HepG2 (cell line): ENCODE data around the gene INTS4. TPM values are rescaled to one million over a fixed set of nuclear protein-coding genes. Genes with fewer than 3 reads are reported as not detected.
A peak's percentile ranks its signal among the peaks of the same experiment; 100 is the strongest.

Experiments used
- ARNT2 ChIP-seq: sonication (generic); formaldehyde crosslinking; IDR thresholded peaks from 2 replicates; pipeline ENCODE4 v1.8.0; 2022; ENCODE audit warnings: mild to moderate bottlenecking, low read depth, missing genetic modification reagents, moderate library complexity
- CAMTA2 ChIP-seq: sonication (generic); formaldehyde crosslinking; IDR thresholded peaks from 2 replicates; pipeline ENCODE4 v1.4.0; 2020; ENCODE audit warnings: mild to moderate bottlenecking, missing genetic modification reagents, borderline replicate concordance
- CBFB ChIP-seq: sonication (generic); formaldehyde crosslinking; IDR thresholded peaks from 2 replicates; pipeline ENCODE4 v1.4.0; 2020; ENCODE audit warnings: missing genetic modification reagents
- CCDC6 ChIP-seq: sonication (generic); formaldehyde crosslinking; IDR thresholded peaks from 2 replicates; pipeline ENCODE4 v1.8.1; 2022; ENCODE audit warnings: mild to moderate bottlenecking, missing genetic modification reagents, moderate library complexity
- CHD4 ChIP-seq: fragments of 200-600 bp; sonication (generic); IDR thresholded peaks from 2 replicates; pipeline ENCODE4 v1.7.0; 2017; ENCODE audit warnings: mild to moderate bottlenecking, low read length, borderline replicate concordance
- FOXA1 ChIP-seq, 2 experiments: fragments of 450-650 bp in 1 of 2; sonication (generic) in 1 of 2; formaldehyde crosslinking in 1 of 2; IDR thresholded peaks; 2 replicates each; pipeline versions ENCODE4 v1.4.0 to v1.6.1; 2016 to 2020; ENCODE audit warnings: missing genetic modification reagents in 1 of 2
- GATAD2A ChIP-seq: IDR thresholded peaks from 2 replicates; pipeline ENCODE4 v1.6.1; 2016
- HOXA3 ChIP-seq: sonication (generic); formaldehyde crosslinking; IDR thresholded peaks from 2 replicates; pipeline ENCODE4 v1.5.0; 2020; ENCODE audit warnings: missing genetic modification reagents
- IKZF1 ChIP-seq: fragments of 450-650 bp; IDR thresholded peaks from 2 replicates; pipeline ENCODE4 v1.7.1; 2016
- ISX ChIP-seq: sonication (generic); formaldehyde crosslinking; conservative IDR thresholded peaks from 2 replicates; pipeline ENCODE4 v1.5.0; 2020; ENCODE audit warnings: missing genetic modification reagents
- JUN ChIP-seq: sonication (generic); formaldehyde crosslinking; IDR thresholded peaks from 2 replicates; pipeline ENCODE4 v1.4.0; 2020; ENCODE audit warnings: mild to moderate bottlenecking, missing genetic modification reagents
- KLF11 ChIP-seq: IDR thresholded peaks from 2 replicates; pipeline ENCODE4 v1.6.1; 2016; ENCODE audit warnings: missing compliant biosample characterization
- MEF2D ChIP-seq: sonication (generic); formaldehyde crosslinking; IDR thresholded peaks from 2 replicates; pipeline ENCODE4 v1.5.1; 2020; ENCODE audit warnings: mild to moderate bottlenecking, missing genetic modification reagents
- MZF1 ChIP-seq: sonication (generic); formaldehyde crosslinking; IDR thresholded peaks from 2 replicates; pipeline ENCODE4 v1.8.1; 2023; ENCODE audit warnings: mild to moderate bottlenecking, missing genetic modification reagents, borderline replicate concordance
- NR0B2 ChIP-seq: sonication (generic); formaldehyde crosslinking; IDR thresholded peaks from 2 replicates; pipeline ENCODE4 v1.4.0; 2020; ENCODE audit warnings: mild to moderate bottlenecking, missing genetic modification reagents
- NRL ChIP-seq: sonication (generic); formaldehyde crosslinking; IDR thresholded peaks from 2 replicates; pipeline ENCODE4 v1.5.0; 2020; ENCODE audit warnings: missing genetic modification reagents, mild to moderate bottlenecking, moderate library complexity, borderline replicate concordance
- PRPF4 ChIP-seq: fragments of 200-400 bp; formaldehyde crosslinking; IDR thresholded peaks from 2 replicates; pipeline ENCODE4 v1.6.1; 2016; ENCODE audit warnings: low read length, low read depth; ENCODE audit not compliant: poor library complexity, severe bottlenecking
- SAP130 ChIP-seq: IDR thresholded peaks from 2 replicates; pipeline ENCODE4 v1.6.1; 2016; ENCODE audit warnings: low read depth
- SIN3B ChIP-seq: fragments of 150-350 bp; IDR thresholded peaks from 2 replicates; pipeline ENCODE4 v1.6.1; 2014; ENCODE audit warnings: low read length
- SMAD3 ChIP-seq: sonication (generic); formaldehyde crosslinking; IDR thresholded peaks from 2 replicates; pipeline ENCODE4 v1.4.0; 2020; ENCODE audit warnings: missing genetic modification reagents
- SOX6 ChIP-seq, 2 experiments: fragments of 450-650 bp in 1 of 2; sonication (generic) in 1 of 2; formaldehyde crosslinking in 1 of 2; IDR thresholded peaks; 2 replicates each; pipeline versions ENCODE4 v1.4.0 to v1.6.1; 2017 to 2020; ENCODE audit warnings: antibody characterized with exemption in 1 of 2, mild to moderate bottlenecking in 1 of 2, missing genetic modification reagents in 1 of 2
- SSRP1 ChIP-seq: IDR thresholded peaks from 2 replicates; pipeline ENCODE4 v1.6.1; 2016; ENCODE audit warnings: control low read depth
- THAP7 ChIP-seq: sonication (generic); formaldehyde crosslinking; IDR thresholded peaks from 2 replicates; pipeline ENCODE4 v1.8.1; 2023; ENCODE audit warnings: mild to moderate bottlenecking, missing genetic modification reagents
- ZFP1 ChIP-seq: IDR thresholded peaks from 2 replicates; pipeline ENCODE4 v1.6.1; 2016
- ZNF136 ChIP-seq: sonication (generic); formaldehyde crosslinking; IDR thresholded peaks from 2 replicates; pipeline ENCODE4 v1.8.1; 2022; ENCODE audit warnings: low read depth, mild to moderate bottlenecking, moderate library complexity, missing genetic modification reagents
- ZNF225 ChIP-seq: sonication (generic); formaldehyde crosslinking; IDR thresholded peaks from 2 replicates; pipeline ENCODE4 v1.4.0; 2020; ENCODE audit warnings: mild to moderate bottlenecking, missing genetic modification reagents
- ZNF432 ChIP-seq: sonication (generic); formaldehyde crosslinking; IDR thresholded peaks from 2 replicates; pipeline ENCODE4 v1.5.0; 2020; ENCODE audit warnings: missing genetic modification reagents, mild to moderate bottlenecking, borderline replicate concordance
- ZNF557 ChIP-seq: sonication (generic); formaldehyde crosslinking; IDR thresholded peaks from 2 replicates; pipeline ENCODE4 v1.4.0; 2020; ENCODE audit warnings: missing genetic modification reagents
- ZNF792 ChIP-seq: IDR thresholded peaks from 2 replicates; pipeline ENCODE4 v1.6.1; 2016
- polyA plus RNA-seq, 8 experiments: library from polyadenylated mRNA; depleted of rRNA in 3 of 8; stranded (reverse) in 7 of 8; unstranded in 1 of 8; fragments of >200 nt; fragmentation: Illumina TruSeq in 4 of 8; extraction: Trizol in 4 of 8; gene quantifications; 2 replicates each; pipeline versions ENCODE4 v1.2.1 to v1.2.3, GENCODE V29; 2011 to 2016; ENCODE audit warnings: low read depth in 4 of 8, missing spikeins in 1 of 8, mixed read lengths in 1 of 8; ENCODE audit not compliant: insufficient read depth in 1 of 8
- total RNA-seq, 5 experiments: library from RNA; depleted of rRNA; stranded (reverse); fragments of >200 nt; fragmentation: Illumina TruSeq; extraction: Trizol; gene quantifications; 2 replicates each; pipeline ENCODE4 v1.2.3, GENCODE V29; 2016; ENCODE audit warnings: low read depth in 1 of 5
- TF ChIP-seq, protein P1 (sequence below): sonication (generic); formaldehyde crosslinking; IDR thresholded peaks from 2 replicates; pipeline ENCODE4 v1.9.0; 2021; ENCODE audit warnings: missing genetic modification reagents, mild to moderate bottlenecking, borderline replicate concordance
- TF ChIP-seq, protein P2 (sequence below): sonication (generic); formaldehyde crosslinking; IDR thresholded peaks from 2 replicates; pipeline ENCODE4 v1.4.0; 2020; ENCODE audit warnings: mild to moderate bottlenecking, missing genetic modification reagents
- TF ChIP-seq, protein P3 (sequence below): sonication (generic); IDR thresholded peaks from 2 replicates; pipeline ENCODE4 v1.6.1; 2016; ENCODE audit warnings: low read depth, borderline replicate concordance

The INTS4 gene
- total and polyA plus RNA-seq, 2 of the 13 experiments (the other 11 are each of a cell fraction or from before 2014, with no cell fraction given), result 37.3 to 44.8 TPM

- TF ChIP-seq ZNF557 (CRISPR knock-in tag), result no peak
- TF ChIP-seq GATAD2A (CRISPR knock-in tag), result peak; percentile 80
- no peak for TF ChIP-seq HOXA3 (CRISPR knock-in tag)
- TF ChIP-seq, protein P1, sequence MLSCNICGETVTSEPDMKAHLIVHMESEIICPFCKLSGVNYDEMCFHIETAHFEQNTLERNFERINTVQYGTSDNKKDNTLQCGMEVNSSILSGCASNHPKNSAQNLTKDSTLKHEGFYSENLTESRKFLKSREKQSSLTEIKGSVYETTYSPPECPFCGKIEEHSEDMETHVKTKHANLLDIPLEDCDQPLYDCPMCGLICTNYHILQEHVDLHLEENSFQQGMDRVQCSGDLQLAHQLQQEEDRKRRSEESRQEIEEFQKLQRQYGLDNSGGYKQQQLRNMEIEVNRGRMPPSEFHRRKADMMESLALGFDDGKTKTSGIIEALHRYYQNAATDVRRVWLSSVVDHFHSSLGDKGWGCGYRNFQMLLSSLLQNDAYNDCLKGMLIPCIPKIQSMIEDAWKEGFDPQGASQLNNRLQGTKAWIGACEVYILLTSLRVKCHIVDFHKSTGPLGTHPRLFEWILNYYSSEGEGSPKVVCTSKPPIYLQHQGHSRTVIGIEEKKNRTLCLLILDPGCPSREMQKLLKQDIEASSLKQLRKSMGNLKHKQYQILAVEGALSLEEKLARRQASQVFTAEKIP (CRISPR knock-in tag), result no peak
- no peak for TF ChIP-seq CAMTA2
- TF ChIP-seq ZNF432 (CRISPR knock-in tag), result no peak
- TF ChIP-seq ZNF136 (CRISPR knock-in tag), result no peak
- no peak for TF ChIP-seq NR0B2
- TF ChIP-seq, protein P2, sequence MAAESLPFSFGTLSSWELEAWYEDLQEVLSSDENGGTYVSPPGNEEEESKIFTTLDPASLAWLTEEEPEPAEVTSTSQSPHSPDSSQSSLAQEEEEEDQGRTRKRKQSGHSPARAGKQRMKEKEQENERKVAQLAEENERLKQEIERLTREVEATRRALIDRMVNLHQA, result no peak
- peak; percentile 48; the same call in 1 of the 2 replicates for TF ChIP-seq SAP130 (CRISPR knock-in tag)
- no peak for TF ChIP-seq ZFP1 (CRISPR knock-in tag)
- no peak for TF ChIP-seq CHD4
- TF ChIP-seq CBFB (CRISPR knock-in tag), result no peak
- no peak for TF ChIP-seq THAP7 (CRISPR knock-in tag)
- TF ChIP-seq SSRP1 (CRISPR knock-in tag), result no peak
- no peak for TF ChIP-seq NRL (CRISPR knock-in tag)
- no peak for TF ChIP-seq CCDC6 (CRISPR knock-in tag)
- TF ChIP-seq ARNT2 (CRISPR knock-in tag), result no peak
- TF ChIP-seq MZF1 (CRISPR knock-in tag), result peak; percentile 93; the same call in 1 of the 2 replicates
- no peak for TF ChIP-seq IKZF1
- no peak for TF ChIP-seq SMAD3 (CRISPR knock-in tag)
- no peak for TF ChIP-seq SIN3B
- TF ChIP-seq MEF2D (CRISPR knock-in tag), result no peak
- TF ChIP-seq SOX6 (IDR thresholded peaks at IDR 0.05), result no peak
- peak; percentile 46 for TF ChIP-seq SOX6 (CRISPR knock-in tag; IDR thresholded peaks at IDR 0.05)
- TF ChIP-seq, protein P3, sequence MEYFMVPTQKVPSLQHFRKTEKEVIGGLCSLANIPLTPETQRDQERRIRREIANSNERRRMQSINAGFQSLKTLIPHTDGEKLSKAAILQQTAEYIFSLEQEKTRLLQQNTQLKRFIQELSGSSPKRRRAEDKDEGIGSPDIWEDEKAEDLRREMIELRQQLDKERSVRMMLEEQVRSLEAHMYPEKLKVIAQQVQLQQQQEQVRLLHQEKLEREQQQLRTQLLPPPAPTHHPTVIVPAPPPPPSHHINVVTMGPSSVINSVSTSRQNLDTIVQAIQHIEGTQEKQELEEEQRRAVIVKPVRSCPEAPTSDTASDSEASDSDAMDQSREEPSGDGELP, result no peak
- no peak for TF ChIP-seq PRPF4
- no peak for TF ChIP-seq ZNF792
- TF ChIP-seq FOXA1 (IDR thresholded peaks at IDR 0.05), result no peak
- peak; percentile 69 for TF ChIP-seq FOXA1 (CRISPR knock-in tag; IDR thresholded peaks at IDR 0.05)
- TF ChIP-seq ZNF225 (CRISPR knock-in tag), result no peak
- no peak for TF ChIP-seq JUN (CRISPR knock-in tag)
- no peak for TF ChIP-seq KLF11
- TF ChIP-seq ISX (CRISPR knock-in tag), result no peak
Observed at GRCh38 chr11:78033040-78033439, 38.6 kb upstream of the INTS4 start (continued).
